ENCODE measurements around the gene IL19. TPM values are rescaled to one million over a fixed set of nuclear protein-coding genes. Genes with fewer than 3 reads are reported as not detected.
"Not testable (repeated sequence)": the region's sequence is repeated elsewhere in the genome, so short reads cannot be mapped to it uniquely, and the experiment has no call there.

Gene IL19
- total RNA-seq, 1 experiment from 2014 or later: not detected

- Histone ChIP-seq H3K4me3 (no peak overlapping the region), H3K9me3 (replicated peaks) (no peaks in the 10 kb centered on the region), H3K27ac (no peak overlapping the region), H3K27me3 (0 out of 2 replicates have a peak, but pooled peaks cover 3% of the 10 kb centered on the region), H3K36me3 (no peaks in the 10 kb centered on the region), H3K4me1 (no peaks in the 10 kb centered on the region; the same call in 1 of the 2 replicates)
- no peak for DNase-seq
Measured at GRCh38 chr1:206834217-206834616, 63.6 kb downstream of the IL19 start.

DNA sequence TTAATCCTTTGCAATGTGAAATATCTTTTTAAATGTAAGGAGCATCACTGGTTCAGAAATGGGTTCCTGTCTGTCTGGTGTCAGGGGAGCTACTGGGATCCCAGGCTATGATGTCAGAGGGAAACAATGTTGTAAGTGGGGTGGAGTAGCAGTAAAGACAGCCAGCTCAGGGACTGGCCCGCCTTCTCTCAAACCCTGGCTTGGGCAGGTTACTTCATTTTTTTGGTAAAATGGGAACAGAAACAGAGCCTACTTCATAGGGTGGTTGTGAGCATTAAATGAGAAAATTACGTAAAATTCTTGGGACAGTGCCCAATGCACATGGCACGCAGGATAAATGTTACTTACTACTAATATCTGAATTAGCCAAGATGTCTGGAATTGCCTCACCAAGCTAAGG, 64.1 kb downstream of the IL19 start:
- Histone ChIP-seq H3K36me3 (no peaks in the 10 kb centered on the region), H3K4me3 (no peak overlapping the region), H3K27me3 (0 out of 2 replicates have a peak, but pooled peaks cover 3% of the 10 kb centered on the region), H3K4me1 (no peaks in the 10 kb centered on the region; the same call in 1 of the 2 replicates), H3K27ac (no peak overlapping the region), H3K9me3 (replicated peaks) (no peaks in the 10 kb centered on the region)
- peak in 1 of 2 experiments; percentile 11 for DNase-seq

DNA sequence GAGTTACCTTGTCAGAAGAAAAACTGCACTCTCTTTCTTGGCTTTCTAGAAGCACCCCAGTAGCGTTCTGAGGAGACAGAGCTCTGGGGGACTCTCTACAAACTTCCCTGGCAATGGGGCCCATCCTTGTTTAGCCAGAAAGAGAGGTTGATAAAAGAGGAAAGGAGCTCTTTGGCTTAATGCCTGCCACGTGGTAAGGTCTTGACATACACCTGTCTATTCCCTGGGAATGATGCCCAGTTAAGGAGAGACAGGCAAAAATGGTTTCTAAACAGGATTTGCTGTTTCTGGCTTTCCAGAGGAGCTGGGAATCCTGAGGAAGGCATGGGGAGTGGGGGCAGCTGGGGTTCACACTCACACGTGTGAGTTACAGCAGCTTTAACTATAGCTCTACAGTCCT, 64.6 kb downstream of the IL19 start:
- H3K4me3 ChIP-seq: no peak overlapping the region
- H3K27me3 ChIP-seq: 0 out of 2 replicates have a peak, but pooled peaks cover 3% of the 10 kb centered on the region
- H3K9me3 ChIP-seq (replicated peaks): no peaks in the 10 kb centered on the region
- H3K36me3 ChIP-seq: no peaks in the 10 kb centered on the region
- H3K4me1 ChIP-seq: peaks cover 2% of the 10 kb centered on the region; the same call in 1 of the 2 replicates
- peak in 1 of 2 experiments; percentile 8 for DNase-seq
- no peak overlapping the region for H3K27ac ChIP-seq

DNA sequence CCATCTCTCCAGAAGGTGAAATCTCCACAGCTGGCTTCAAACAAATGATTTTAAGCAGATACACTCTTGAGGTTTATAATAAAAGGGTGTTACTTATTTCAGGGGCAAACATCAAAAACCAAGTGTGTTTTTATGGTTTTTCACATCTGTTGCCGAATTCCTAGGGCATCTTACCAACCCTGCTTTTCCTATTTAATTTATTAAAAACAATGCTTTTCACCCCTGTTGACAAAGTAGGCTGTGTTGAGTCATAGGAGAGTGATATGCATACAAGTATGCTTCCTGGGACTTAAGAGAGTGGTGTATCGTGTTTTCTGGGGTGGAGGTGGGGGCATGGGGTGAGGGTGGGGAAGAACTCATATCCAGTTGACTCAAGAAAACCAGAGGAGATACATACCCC, 65.5 kb downstream of the IL19 start:
- Histone ChIP-seq H3K4me1 (peaks cover 3% of the 10 kb centered on the region; the same call in 1 of the 2 replicates), H3K4me3 (no peak overlapping the region), H3K36me3 (no peaks in the 10 kb centered on the region), H3K27me3 (0 out of 2 replicates have a peak, but pooled peaks cover 3% of the 10 kb centered on the region), H3K27ac (no peak overlapping the region), H3K9me3 (replicated peaks) (no peaks in the 10 kb centered on the region)
- DNase-seq: no peak

GRCh38 chr1:206839006-206839560, 68.5 kb downstream of the IL19 start:
- no peak for DNase-seq
- Histone ChIP-seq H3K9me3 (replicated peaks) (no peaks in the 10 kb centered on the region), H3K36me3 (no peaks in the 10 kb centered on the region), H3K27me3 (no peaks in the 10 kb centered on the region), H3K4me1 (peaks cover 3% of the 10 kb centered on the region; the same call in 1 of the 2 replicates), H3K4me3 (no peak overlapping the region), H3K27ac (peak overlapping the region; percentile 6; the same call in 1 of the 2 replicates)

DNA sequence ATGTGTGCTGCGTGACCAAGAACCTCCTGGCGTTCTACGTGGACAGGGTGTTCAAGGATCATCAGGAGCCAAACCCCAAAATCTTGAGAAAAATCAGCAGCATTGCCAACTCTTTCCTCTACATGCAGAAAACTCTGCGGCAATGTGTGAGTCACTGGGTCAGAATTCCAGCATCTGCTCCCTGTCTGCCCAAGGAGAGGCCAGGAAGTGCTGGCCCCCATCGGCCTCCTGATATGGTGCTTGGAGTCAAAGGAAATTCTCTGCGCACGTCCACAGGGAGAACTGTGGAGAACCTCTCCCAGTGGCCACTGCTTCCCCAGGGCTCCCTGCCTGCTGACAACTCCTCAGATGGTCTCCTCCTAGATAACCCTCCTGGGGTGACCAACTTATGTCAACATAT, 69.3 kb downstream of the IL19 start:
- peak overlapping the region; percentile 6; the same call in 1 of the 2 replicates for H3K27ac ChIP-seq
- no peaks in the 10 kb centered on the region for H3K27me3 ChIP-seq
- H3K9me3 ChIP-seq (replicated peaks): no peaks in the 10 kb centered on the region
- no peaks in the 10 kb centered on the region for H3K36me3 ChIP-seq
- peaks cover 3% of the 10 kb centered on the region; the same call in 1 of the 2 replicates for H3K4me1 ChIP-seq
- DNase-seq: peak; percentile 34 to 44
- no peak overlapping the region for H3K4me3 ChIP-seq

DNA sequence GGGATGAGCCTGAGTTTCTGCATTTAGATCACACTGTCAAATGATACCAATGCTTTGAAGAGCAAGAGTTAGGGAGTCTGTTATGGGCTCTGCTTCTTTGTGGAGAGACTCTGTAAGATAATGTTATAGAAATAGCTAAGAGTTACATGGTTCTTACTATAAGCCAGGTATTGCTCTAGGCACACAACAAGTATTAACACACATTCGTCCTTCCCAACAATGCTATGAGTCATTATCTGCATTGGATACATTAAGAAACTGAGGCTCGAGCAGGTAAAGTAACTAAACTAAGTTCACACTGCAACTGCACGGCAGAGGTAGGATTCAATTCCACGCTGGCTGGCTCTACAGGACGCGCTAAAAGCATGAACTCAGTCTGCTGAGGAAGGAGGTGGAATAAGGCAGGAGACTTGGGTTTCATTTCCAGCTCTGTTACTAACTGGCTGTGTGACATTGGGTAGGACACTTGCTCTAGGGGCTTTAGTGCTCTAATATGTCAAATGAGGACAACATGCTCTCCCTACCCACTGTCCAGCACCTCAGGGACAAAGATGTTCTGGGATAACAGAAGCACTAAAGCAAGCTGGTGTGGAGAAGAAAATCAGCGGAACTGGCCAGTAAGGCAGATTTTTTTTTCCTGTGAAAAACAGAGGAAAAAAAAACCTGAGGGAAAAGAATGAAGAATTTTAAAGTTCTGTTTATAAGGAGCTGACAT, 71.2 kb downstream of the IL19 start:
- Histone ChIP-seq H3K4me1 (peaks cover 3% of the 10 kb centered on the region; the same call in 1 of the 2 replicates), H3K4me3 (no peak overlapping the region), H3K9me3 (replicated peaks) (no peaks in the 10 kb centered on the region), H3K27ac (no peak overlapping the region), H3K27me3 (no peaks in the 10 kb centered on the region; the same call in 1 of the 2 replicates), H3K36me3 (no peaks in the 10 kb centered on the region)
- no peak for DNase-seq

DNA sequence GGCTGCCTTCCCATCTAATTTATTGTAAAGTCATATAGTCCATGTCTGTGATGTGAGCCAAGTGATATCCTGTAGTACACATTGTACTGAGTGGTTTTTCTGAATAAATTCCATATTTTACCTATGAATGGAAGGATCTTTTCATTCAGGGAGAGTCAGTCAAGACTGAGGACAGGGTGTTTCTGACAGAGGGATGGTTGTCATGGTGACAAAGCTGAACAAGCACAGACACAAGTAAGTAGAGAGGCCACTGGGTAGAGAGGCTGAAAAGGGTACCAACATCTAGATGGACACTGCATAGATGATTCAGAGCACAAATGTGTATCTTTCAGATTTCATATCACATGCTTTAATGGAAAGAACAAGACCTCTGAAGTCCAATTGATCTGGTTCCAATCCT, 72.3 kb downstream of the IL19 start:
- Histone ChIP-seq H3K4me1 (peaks cover 3% of the 10 kb centered on the region; the same call in 1 of the 2 replicates), H3K36me3 (no peaks in the 10 kb centered on the region), H3K4me3 (no peak overlapping the region), H3K9me3 (replicated peaks) (no peaks in the 10 kb centered on the region), H3K27me3 (no peaks in the 10 kb centered on the region; the same call in 1 of the 2 replicates), H3K27ac (no peak overlapping the region)
- no peak for DNase-seq

DNA sequence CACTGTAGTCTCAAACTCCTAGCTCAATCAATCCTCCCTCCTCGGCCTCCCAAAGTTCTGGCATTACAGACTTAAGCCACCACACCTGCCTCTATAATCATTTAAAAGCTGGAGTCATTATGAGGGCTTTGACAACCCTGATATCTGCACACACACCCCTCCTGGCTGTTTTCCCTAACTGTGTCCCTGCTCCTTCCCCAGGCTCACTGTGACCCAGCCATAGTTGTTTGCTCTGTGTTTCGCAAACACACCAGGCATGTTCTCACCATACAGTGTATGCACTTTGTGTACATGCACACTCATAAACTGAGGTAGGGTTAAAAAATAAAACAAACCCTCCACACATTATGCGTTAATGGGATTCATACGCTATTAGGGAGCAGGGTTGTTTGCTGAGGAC, 73.1 kb downstream of the IL19 start:
- Histone ChIP-seq H3K27me3 (no peaks in the 10 kb centered on the region; the same call in 1 of the 2 replicates), H3K4me1 (peaks cover 3% of the 10 kb centered on the region; the same call in 1 of the 2 replicates), H3K27ac (no peak overlapping the region), H3K9me3 (replicated peaks) (no peaks in the 10 kb centered on the region), H3K36me3 (no peaks in the 10 kb centered on the region), H3K4me3 (no peak overlapping the region)
- no peak for DNase-seq

DNA sequence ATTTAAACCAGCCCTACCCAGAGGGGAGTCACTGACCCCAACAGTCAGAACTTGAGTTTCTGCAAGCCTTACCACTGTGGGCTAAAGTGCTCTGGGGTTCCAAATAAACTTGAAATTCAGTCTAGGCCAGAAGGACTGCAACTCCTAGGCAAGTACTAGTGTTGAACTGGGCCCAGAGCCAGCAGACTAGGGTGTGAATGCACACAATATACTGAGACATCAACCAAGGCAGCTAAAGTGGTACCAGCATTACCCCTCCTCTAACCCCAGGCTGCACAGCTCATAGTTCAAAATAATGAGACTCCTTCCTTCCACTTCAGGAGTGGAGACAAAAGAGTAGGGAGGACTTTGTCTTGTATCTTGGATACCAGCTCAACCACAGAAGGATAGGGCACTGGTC, 75.9 kb downstream of the IL19 start:
- Histone ChIP-seq H3K27me3 (peaks cover 4% of the 10 kb centered on the region; the same call in 1 of the 2 replicates), H3K4me1 (no peaks in the 10 kb centered on the region), H3K27ac (no peak overlapping the region), H3K9me3 (replicated peaks) (no peaks in the 10 kb centered on the region), H3K36me3 (no peaks in the 10 kb centered on the region), H3K4me3 (no peak overlapping the region)
- DNase-seq: no peak

- Histone ChIP-seq H3K27me3 (peaks cover 4% of the 10 kb centered on the region; the same call in 1 of the 2 replicates), H3K4me3 (no peak overlapping the region), H3K36me3 (no peaks in the 10 kb centered on the region), H3K4me1 (no peaks in the 10 kb centered on the region), H3K9me3 (replicated peaks) (no peaks in the 10 kb centered on the region), H3K27ac (no peak overlapping the region)
- no peak for DNase-seq
Measured at GRCh38 chr1:206847337-206847834, 76.8 kb downstream of the IL19 start.

DNA sequence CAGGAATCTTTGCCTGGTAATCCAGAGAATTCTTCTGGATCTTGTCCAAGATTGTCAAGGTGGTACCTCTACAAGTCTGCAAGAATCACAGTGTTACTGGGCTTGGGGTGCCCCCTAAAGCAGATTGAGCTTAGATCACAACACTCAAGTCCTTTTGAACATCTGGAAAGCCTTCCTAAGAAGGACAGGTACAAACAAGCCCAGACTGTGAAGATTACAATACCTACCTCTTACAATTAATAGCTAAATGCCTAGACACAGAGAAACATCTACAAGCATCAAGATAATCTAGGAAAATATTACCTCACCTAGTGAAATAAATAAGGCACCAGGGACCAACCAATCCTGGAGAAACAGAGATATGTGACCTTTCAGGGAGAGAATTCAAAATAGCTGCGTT, 77.4 kb downstream of the IL19 start:
- peaks cover 4% of the 10 kb centered on the region; the same call in 1 of the 2 replicates for H3K27me3 ChIP-seq
- H3K4me3 ChIP-seq: no peak overlapping the region
- H3K36me3 ChIP-seq: no peaks in the 10 kb centered on the region
- DNase-seq: no peak
- H3K27ac ChIP-seq: no peak overlapping the region
- H3K9me3 ChIP-seq (replicated peaks): no peaks in the 10 kb centered on the region
- no peaks in the 10 kb centered on the region for H3K4me1 ChIP-seq

- H3K27me3 ChIP-seq: peaks cover 4% of the 10 kb centered on the region; the same call in 1 of the 2 replicates
- no peaks in the 10 kb centered on the region for H3K9me3 ChIP-seq (replicated peaks)
- H3K27ac ChIP-seq: no peak overlapping the region
- no peak for DNase-seq
- no peaks in the 10 kb centered on the region for H3K36me3 ChIP-seq
- H3K4me1 ChIP-seq: no peaks in the 10 kb centered on the region
- no peak overlapping the region for H3K4me3 ChIP-seq
Measured at GRCh38 chr1:206850401-206850800, 79.8 kb downstream of the IL19 start.

GRCh38 chr1:206851341-206852010, 80.9 kb downstream of the IL19 start:
- Histone ChIP-seq H3K27me3 (peaks cover 4% of the 10 kb centered on the region; the same call in 1 of the 2 replicates), H3K9me3 (replicated peaks) (no peaks in the 10 kb centered on the region), H3K36me3 (no peaks in the 10 kb centered on the region), H3K4me3 (no peak overlapping the region), H3K4me1 (no peaks in the 10 kb centered on the region), H3K27ac (no peak overlapping the region)
- DNase-seq: no peak

DNA sequence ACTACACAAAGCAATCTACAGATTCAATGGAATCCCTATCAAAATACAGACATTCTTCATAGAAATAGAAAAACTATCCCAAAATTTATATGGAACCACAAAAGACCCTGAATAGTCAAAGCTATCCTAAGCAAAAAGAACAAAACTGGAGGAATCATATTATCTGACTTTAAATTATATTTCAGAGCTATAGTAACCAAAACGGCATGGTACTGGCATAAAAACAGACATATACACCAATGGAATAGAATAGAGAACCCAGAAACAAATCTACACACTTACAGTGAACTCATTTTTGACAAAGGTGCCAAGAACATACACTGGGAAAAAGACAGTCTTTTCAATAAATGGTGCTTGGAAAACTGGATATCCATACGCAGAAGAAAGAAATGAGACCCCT, 82.1 kb downstream of the IL19 start:
- H3K27me3 ChIP-seq; H3K36me3 ChIP-seq; DNase-seq; H3K4me1 ChIP-seq; H3K27ac ChIP-seq; H3K9me3 ChIP-seq (replicated peaks); H3K4me3 ChIP-seq: not testable (repeated sequence)

All from SJCRH30 (cell line).